Stimulated activated naive CD4-positive, alpha-beta T cell treated with Interleukin-2 at 50 U/mL for 16 hours (primary cell): ENCODE measurements around the gene NKD1.

ENCODE experiments used
- DNase-seq: peaks from one replicate; lab custom pipeline; 2025; lab: John Stamatoyannopoulos, UW

NKD1 gene

GRCh38 chr16:50675686-50676610 lies 127.8 kb downstream of the NKD1 start:
- DNase-seq: no peak

- DNase-seq: no peak
These were observed 128.6 kb downstream of the NKD1 start for GRCh38 chr16:50676684-50677225.

- no peak for DNase-seq
These were observed 129.2 kb downstream of the NKD1 start for GRCh38 chr16:50677351-50677750.

- DNase-seq: no peak
These were observed 130.3 kb downstream of the NKD1 start for GRCh38 chr16:50678531-50678930.

- no peak for DNase-seq
These were observed 131.1 kb downstream of the NKD1 start for GRCh38 chr16:50679266-50679665.

GRCh38 chr16:50679676-50680555 lies 131.7 kb downstream of the NKD1 start:
- no peak for DNase-seq

- no peak for DNase-seq
These were observed 132.3 kb downstream of the NKD1 start for GRCh38 chr16:50680556-50680893.

GRCh38 chr16:50681021-50681885 lies 133.1 kb downstream of the NKD1 start, which contains the start of gene SNX20:
Gene SNX20 (minus strand): TSS chr16:50681312. CDS start chr16:50677526, 3,786 bp downstream.
- DNase-seq: peak; percentile 58

GRCh38 chr16:50683689-50684374 lies 135.6 kb downstream of the NKD1 start:
- peak; percentile 34 for DNase-seq

- DNase-seq: peak; percentile 49
These were observed 136.7 kb downstream of the NKD1 start for GRCh38 chr16:50684823-50685461.

- no peak for DNase-seq
These were observed 137.4 kb downstream of the NKD1 start for GRCh38 chr16:50685462-50686063.

GRCh38 chr16:50688083-50688482 lies 139.9 kb downstream of the NKD1 start:
- no peak for DNase-seq

GRCh38 chr16:50688867-50689266 lies 140.7 kb downstream of the NKD1 start:
- no peak for DNase-seq

- no peak for DNase-seq
These were observed 142.0 kb downstream of the NKD1 start for GRCh38 chr16:50690177-50690576.

- DNase-seq: no peak
These were observed 144.4 kb downstream of the NKD1 start for GRCh38 chr16:50692644-50692998.

- DNase-seq: peak; percentile 18
These were observed 145.0 kb downstream of the NKD1 start, which contains the start of gene NOD2 for GRCh38 chr16:50692999-50693781. Gene NOD2 (plus strand): TSS chr16:50693606. CDS start chr16:50699496, 5,890 bp downstream.

- no peak for DNase-seq
These were observed 146.0 kb downstream of the NKD1 start for GRCh38 chr16:50694206-50694605.

- no peak for DNase-seq
These were observed 147.1 kb downstream of the NKD1 start for GRCh38 chr16:50695017-50696000.
